GM19099 (cell line): ENCODE data around the gene MPP3.

Experiments used
- POLR2A ChIP-seq: IDR thresholded peaks from 3 replicates; pipeline ENCODE4 v1.6.1; 2011; ENCODE audit warnings: low read depth; ENCODE audit not compliant: insufficient read length; ENCODE audit errors: extremely low read depth

The MPP3 gene

DNA sequence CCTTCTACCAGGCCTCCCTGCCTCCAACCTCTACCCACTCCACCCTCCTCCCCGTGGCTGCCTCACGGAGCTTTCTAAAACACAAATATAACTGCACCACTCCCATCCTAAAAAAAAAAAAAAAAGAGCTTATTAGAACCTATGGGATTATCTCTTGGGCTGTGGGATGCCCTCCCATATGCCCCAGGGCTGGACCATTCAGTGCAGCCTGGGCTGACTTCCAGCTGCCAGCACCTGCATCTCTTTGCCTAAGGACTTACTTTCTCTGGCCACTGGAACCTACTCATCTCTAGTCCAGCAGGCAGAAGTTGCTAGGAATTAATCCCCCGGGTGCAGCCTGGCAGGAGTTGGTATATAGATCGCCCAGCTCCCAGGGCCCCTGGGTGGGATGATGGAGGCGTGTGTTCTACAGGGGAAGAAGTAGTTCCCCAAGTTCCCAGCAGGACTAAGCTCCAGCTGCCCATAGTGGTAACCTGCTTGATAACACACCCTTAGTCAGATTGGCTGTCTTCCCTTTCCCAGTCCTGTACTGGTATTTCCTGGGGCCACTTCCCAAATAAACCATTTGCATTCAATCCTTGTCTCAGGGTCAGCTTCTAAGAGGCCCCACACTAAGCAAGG is 10.3 kb downstream of the MPP3 start:
- TF ChIP-seq POLR2A: no peak

DNA sequence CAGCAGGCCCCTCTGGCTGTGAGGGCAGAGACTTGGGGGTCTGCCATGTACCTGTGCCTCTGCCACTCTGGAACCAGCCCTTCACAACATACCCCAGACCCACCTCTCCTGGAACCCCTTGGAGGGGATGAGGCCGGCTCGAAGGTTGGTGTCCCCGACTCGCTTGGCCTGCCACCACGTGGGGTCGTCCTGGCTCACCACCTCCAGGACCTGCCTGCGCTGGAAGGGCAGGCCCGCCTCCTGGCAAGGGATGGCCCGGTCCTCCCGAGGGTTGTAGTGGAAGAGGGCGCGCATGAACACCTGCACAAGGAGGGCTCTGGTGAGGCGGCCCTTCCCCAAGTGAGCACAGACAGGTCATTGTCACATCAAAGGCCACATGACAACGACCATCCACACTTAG is 12.2 kb downstream of the MPP3 start:
- no peak for TF ChIP-seq POLR2A

DNA sequence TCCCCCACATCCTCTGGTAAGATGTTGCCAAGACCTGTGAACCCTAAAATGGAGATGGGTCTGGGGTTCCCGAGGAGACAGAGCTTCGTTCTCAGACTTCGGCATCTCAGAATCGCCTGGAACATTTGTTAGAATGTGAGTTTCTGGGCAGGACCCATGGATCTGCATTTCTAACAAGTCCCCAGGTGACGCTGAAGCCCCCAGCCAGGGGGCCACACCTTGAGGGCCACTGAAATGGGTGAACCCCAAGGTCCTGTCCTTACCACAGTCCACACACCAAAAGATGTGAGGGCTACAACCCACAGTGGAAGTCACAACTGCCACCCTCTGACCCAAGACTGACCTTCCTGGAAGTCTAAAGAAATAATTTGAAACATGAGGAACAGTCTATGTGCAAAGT is 14.0 kb downstream of the MPP3 start:
- no peak for TF ChIP-seq POLR2A

DNA sequence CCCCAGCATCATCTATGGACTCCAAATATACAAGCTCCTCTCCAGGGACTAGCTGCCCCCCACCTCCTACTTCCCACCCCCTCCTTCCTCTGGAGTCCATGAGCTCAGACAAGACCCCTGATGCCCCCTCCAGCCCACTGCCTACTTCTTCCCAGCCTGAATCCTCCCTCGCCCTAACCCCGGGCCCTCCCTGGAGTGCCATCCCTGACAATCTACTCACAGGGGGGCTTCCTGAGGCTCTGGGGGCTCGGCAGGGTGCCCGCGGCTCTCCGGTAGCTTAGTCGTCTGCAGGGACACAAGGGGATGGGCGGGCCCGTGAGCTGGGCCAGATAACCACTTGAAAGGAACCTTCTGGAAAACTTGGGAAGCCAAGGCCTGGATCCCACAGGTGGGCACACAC is 15.1 kb downstream of the MPP3 start:
- no peak for TF ChIP-seq POLR2A

DNA sequence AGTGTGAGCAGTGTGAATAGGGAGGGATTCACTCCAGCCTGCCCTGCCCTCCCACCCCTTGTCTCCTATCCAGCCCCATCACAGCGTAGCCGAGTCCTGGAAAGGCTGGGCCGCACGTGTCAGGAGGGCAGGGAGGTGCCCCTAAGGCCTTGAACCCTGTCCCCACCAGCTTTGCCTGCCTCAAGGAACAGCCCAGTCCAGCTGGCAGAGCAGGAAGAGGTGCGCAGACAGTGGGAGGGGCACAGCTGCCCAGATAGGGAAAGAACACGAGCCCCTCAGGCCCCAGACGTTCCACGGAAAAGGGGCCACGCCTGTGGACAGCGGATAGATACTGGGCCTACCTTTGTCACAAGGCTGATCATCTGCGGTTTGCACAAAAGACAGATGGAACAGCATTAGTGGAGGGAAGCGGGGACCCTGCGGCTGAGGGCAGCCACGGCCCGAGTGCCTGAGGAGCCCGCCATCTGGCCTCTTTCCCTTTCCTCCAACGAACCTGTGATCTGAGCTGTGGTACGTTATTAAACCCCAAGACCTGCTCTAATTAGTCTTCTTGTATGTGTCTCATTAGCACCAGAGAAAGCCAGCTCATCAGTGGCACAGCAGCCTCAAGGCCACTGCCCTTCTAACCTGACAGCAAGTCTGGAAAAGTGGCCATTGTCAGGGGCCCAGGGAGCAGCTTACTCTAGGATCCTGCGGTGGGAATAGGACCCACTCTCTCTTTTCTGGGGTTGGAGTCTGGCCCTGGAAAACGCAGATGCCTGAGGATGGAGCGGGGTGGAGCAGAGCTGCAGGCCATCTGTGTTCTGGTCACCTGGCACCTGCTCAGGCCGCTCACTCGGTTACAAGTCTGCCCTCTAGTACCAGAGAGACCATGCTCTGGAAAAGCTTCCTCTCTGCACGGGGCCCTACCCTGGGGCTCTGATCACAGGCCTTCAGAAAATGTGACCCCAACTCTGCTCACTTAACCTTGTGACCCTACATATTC is 16.3 kb downstream of the MPP3 start:
- no peak for TF ChIP-seq POLR2A

DNA sequence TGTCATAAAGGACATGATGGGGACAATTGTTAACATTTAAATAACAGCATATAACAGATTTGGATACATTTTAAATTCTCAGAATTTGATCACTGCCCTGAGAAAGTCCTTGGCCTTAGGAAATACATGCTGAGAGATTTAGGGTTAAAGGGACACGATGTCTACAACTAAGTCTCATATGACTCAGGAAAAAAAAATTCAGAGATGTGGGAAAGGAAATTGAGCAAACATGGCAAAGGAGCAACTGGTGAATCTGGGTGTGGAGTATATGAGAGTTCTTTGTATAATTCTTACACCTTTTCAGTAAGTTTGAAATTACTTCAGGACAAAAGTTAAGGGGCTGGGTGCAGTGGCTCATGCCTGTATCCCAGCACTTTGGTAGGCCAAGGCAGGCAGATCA is 18.2 kb downstream of the MPP3 start:
- no peak for TF ChIP-seq POLR2A

DNA sequence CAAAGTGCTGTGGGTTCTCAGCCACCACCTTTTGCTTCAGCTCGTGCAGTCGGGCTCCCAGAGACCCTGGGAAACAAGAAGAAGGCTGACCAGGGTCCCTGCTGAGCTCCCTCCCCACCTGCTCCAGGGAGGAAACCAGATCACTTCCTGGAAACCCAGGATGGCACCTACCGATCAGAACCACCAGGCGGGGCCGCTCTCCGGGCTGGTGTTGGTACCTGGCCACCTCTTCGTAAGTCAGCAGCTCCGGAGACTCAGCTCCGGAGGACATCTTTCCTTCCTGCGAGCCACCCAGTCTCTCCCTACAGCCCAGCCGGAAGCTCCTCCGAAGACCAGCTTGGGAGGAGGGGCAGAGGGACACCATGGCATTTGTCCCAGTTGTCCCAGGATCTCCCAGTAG is 18.9 kb downstream of the MPP3 start:
- TF ChIP-seq POLR2A: no peak

DNA sequence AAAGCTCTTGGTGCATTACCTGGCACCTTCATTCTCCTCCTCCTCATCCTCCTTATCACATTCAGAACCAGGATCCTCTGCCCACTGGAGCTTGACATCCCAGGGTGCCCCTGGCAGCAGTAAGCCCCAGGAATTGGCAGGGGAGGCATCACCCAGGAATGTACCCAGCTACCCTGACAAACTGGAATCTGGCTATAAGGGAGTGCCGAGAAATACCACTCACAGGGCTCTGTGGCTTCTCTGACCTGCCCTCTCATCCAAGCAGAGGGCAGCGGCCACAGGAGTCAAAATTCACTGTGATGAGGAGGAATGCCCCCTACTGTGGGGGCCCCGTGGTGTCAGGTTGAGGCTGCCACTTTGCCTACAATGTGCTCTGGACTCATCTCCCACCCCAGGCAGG is 19.6 kb downstream of the MPP3 start:
- no peak for TF ChIP-seq POLR2A

DNA sequence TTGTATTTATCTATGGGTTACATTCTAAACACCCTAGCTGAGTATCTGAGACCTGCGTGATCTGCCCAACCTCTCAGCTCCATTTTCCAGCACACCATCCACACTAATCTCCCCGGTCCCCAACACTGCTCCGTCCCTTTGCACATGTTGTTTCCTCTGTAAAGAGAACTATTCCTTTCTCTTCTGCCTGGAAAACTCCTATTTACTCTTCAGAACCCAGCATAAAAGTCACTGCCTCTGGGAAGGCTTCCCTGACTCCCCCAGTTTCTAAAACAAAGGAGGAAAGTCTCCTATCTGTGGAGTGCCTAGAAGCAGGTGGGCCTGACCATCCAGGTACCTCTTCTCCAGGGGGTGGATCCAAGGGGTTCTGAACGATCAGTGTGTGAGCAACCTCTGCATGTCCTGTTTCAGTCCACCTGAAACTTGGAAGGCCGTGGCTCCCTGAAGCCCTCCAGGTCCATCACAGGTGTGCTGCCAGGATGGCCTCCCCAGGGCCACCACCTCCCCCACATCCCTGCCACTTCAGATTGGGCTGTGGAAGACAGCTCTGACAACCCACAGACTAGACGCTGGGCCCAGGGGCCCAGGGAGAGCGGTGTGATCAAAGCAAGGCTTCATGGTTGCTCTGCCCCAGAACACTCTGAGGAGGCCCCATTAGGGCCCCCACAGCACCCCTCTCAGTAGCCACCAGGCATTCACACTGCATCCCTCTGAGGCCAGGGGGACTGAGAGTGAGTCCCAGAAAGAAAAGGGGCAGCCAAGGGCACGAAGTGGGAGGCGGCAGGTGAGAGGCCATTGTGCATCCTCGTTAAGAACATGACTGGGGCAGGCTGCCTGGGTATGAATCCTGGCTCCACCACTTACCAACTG is 20.3 kb downstream of the MPP3 start:
- no peak for TF ChIP-seq POLR2A

DNA sequence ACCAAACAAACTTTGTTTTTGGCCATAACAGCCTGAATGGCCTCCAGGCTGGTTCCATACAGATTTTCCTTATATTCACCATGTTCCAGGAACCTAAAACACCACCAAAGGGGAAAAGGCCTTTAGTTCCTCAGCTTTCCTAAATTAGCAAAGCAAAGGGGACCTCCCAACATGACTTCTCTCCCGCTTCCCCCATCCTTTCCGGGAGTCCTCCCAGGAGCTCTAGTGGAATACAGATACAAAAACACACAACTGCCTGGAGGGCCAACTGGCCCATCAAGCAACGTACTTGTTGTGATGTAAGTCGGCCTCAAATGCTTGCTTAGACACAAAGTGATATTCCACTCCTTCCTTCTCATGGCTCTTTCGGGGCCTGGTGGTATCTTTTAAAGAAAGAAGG is 22.1 kb downstream of the MPP3 start:
- TF ChIP-seq POLR2A: no peak

DNA sequence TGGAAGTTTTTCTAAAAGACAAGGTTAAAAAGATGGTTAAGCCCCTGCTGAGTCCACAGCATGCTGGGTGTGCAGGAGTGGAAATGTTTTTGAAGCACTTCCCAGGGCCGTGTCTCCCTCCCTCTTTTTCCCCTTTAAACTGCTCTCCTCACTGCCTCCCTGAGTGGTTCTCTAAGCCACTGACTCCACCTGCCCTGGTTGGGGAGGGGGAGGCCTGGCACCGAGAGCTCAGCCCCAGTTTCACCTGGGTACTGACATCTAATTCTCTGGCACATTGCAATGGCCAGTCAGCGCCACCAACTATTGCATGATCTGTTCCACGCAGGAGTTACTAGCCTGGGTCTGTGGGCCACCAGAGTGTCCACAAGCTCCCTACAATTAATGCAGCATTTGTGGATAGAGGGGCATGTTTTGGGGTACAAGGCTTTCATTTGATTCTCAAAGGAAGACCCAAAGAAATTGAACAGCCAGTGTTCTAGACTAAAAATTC is 22.7 kb downstream of the MPP3 start:
- no peak for TF ChIP-seq POLR2A

DNA sequence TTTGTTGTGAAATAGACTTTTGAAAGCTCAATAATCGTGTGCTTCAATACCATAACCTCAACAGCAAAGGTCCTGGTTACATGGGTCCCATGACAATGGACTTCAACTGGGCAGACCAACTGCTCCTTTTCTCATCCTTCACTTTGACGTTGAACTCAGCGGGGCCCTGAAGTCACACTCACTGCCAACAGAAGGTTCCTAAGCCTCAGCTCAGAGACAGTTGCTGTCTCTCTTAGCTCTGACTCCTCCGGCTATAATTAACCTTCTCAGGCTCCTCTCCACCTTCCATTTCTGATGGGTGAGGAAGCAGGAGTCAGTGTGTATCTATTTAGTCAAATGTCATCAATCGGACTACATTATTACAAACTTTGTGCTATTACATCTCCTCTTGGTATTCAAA is 23.8 kb downstream of the MPP3 start:
- no peak for TF ChIP-seq POLR2A

DNA sequence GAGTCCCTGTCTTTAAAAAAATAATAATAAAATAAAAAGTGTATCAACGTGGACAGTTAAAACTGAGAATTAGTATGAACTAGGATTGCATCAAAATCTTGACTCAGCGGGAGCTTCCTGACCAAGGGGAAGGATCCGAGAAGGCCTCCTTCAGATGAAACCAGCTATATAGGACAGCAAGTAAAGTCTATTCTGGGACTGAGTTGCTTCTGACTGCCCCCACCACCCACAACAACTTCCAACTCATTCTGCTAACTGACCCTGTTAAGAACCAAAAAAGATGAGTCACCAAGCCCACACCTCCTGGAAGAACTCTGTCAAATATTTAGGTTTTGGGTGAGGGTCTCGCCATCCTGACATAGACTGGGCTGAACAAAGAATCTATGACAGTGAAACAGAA is 24.9 kb downstream of the MPP3 start:
- no peak for TF ChIP-seq POLR2A

DNA sequence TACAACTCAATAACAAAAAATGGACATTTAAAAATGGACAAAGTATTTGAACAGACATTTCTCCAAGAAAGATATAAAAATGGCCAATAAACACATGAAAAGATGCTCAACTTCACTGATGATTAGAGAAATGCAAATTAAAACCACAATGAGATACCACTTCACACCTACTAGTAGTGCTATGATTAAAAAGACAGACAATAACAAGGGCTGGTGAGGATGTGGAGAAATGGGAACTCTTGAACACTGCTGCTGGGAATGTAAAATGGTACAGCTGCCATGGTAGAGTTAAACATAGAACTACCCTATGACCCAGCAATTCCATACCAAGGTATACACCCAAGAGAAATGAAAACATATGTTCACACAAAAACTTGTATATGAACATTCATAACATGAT is 27.8 kb downstream of the MPP3 start:
- TF ChIP-seq POLR2A: no peak

DNA sequence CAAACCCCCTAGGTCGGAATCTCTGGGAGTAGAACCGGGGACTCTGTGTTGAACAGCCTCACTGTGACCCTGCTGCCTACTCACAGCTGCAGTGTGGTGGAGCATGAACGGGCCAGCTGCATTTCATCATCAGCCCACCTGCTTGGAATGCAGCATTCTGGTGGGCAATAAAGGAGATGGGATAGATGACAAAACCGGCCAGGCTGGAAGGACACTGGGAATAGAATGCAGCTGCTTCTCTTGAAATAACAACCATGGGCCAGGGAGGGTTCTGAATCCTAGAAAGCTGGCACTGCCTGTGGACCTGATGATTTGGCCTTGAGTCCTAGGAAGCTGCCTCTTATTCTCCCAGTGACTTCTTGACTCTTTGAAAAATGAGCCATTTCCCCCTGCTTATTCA is 29.2 kb downstream of the MPP3 start:
- TF ChIP-seq POLR2A: no peak
